SK-N-SH (cell line): Measurements from ENCODE around the gene ADK.

Source experiments
- FOXM1 ChIP-seq: IDR thresholded peaks from 2 replicates; pipeline ENCODE4 v1.4.0; 2012; ENCODE audit warnings: low read depth, mild to moderate bottlenecking
- JUND ChIP-seq: IDR thresholded peaks from 2 replicates; pipeline ENCODE4 v1.4.0; 2012
- NFIC ChIP-seq: IDR thresholded peaks from 2 replicates; pipeline ENCODE4 v1.4.0; 2012; ENCODE audit warnings: borderline replicate concordance
- POLR2AphosphoS5 ChIP-seq: IDR thresholded peaks from 2 replicates; pipeline ENCODE4 v1.6.1; 2012; ENCODE audit warnings: low read depth, low read length
- RAD21 ChIP-seq: IDR thresholded peaks from 2 replicates; pipeline ENCODE4 v1.6.1; 2012; ENCODE audit warnings: mild to moderate bottlenecking, low read length
- RCOR1 ChIP-seq: fragments of 150-350 bp; IDR thresholded peaks from 2 replicates; pipeline ENCODE4 v1.6.1; 2017; ENCODE audit warnings: antibody characterized with exemption, low read length
- RXRA ChIP-seq: IDR thresholded peaks from 2 replicates; pipeline ENCODE4 v1.4.0; 2012; ENCODE audit warnings: low read depth, mild to moderate bottlenecking, borderline replicate concordance
- TAF1 ChIP-seq: IDR thresholded peaks from 2 replicates; pipeline ENCODE4 v1.6.1; 2012; ENCODE audit warnings: low read depth, mild to moderate bottlenecking, low read length, moderate library complexity, borderline replicate concordance
- TCF12 ChIP-seq: IDR thresholded peaks from 2 replicates; pipeline ENCODE4 v1.4.0; 2012
- TF ChIP-seq, protein P1 (sequence below): fragments of 200-600 bp; sonication (generic); IDR thresholded peaks from 2 replicates; pipeline ENCODE4 v1.6.1; 2017; ENCODE audit warnings: antibody characterized with exemption, mild to moderate bottlenecking, moderate library complexity
- TF ChIP-seq, protein P2 (sequence below): IDR thresholded peaks from 2 replicates; pipeline ENCODE4; 2012

- TF ChIP-seq, protein P1, sequence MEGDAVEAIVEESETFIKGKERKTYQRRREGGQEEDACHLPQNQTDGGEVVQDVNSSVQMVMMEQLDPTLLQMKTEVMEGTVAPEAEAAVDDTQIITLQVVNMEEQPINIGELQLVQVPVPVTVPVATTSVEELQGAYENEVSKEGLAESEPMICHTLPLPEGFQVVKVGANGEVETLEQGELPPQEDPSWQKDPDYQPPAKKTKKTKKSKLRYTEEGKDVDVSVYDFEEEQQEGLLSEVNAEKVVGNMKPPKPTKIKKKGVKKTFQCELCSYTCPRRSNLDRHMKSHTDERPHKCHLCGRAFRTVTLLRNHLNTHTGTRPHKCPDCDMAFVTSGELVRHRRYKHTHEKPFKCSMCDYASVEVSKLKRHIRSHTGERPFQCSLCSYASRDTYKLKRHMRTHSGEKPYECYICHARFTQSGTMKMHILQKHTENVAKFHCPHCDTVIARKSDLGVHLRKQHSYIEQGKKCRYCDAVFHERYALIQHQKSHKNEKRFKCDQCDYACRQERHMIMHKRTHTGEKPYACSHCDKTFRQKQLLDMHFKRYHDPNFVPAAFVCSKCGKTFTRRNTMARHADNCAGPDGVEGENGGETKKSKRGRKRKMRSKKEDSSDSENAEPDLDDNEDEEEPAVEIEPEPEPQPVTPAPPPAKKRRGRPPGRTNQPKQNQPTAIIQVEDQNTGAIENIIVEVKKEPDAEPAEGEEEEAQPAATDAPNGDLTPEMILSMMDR, result no peak
- TF ChIP-seq NFIC (no peak), TAF1 (no peak), RAD21 (no peak), POLR2AphosphoS5 (no peak), JUND (no peak), TCF12 (no peak), RXRA (no peak), FOXM1 (no peak), RCOR1 (no peak)
- TF ChIP-seq, protein P2, sequence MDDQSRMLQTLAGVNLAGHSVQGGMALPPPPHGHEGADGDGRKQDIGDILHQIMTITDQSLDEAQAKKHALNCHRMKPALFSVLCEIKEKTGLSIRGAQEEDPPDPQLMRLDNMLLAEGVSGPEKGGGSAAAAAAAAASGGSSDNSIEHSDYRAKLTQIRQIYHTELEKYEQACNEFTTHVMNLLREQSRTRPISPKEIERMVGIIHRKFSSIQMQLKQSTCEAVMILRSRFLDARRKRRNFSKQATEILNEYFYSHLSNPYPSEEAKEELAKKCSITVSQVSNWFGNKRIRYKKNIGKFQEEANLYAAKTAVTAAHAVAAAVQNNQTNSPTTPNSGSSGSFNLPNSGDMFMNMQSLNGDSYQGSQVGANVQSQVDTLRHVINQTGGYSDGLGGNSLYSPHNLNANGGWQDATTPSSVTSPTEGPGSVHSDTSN, result no peak
Measured at GRCh38 chr10:74110120-74110519, 40.9 kb upstream of the ADK start.
